NCI-H2081 treated with DMSO at 0.1 percent for 48 hours (cell line): ENCODE data around the gene PATJ.
"Not testable (repeated sequence)": the region's sequence is repeated elsewhere in the genome, so short reads cannot be mapped to it uniquely, and the experiment has no call there.

ENCODE experiments used
- DNase-seq: peaks from one replicate; lab custom pipeline; 2025; lab: John Stamatoyannopoulos, UW

Gene PATJ

DNA sequence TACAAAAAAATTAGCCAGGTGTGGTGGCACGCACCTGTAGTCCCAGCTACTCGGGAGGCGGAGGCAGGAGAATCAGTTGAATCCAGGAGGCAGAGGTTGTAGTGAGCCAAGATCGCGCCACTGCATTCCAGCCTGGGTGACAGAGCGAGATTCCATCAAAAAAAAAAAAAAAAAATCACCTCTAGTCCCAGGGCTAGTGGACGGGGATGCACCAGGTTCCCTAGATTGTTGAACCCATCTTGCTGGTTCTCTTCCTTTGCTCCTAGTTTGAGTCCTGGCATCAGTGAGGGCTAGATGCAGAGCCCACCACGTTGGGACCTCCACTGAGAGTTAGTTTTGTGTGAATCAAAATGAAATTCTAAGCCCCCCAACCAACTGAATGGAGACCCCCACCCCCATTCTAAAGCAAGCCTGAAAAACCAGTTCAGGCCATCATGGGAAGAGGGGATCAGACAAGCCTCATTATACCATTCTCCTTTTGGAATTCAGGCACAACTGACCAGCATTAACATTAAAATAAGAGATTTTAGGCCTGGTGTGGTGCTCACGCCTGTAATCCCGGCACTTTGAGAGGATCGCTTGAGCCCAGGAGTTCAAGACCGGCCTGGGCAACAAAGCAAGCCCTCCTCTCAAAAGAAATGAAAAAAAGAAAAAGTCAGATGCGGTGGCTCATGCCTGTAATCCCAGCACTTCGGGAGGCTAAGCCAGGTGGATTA lies 434.5 kb downstream of the PATJ start:
- no peak for DNase-seq

GRCh38 chr1:62177621-62178020 lies 435.3 kb downstream of the PATJ start:
- DNase-seq = no peak

DNA sequence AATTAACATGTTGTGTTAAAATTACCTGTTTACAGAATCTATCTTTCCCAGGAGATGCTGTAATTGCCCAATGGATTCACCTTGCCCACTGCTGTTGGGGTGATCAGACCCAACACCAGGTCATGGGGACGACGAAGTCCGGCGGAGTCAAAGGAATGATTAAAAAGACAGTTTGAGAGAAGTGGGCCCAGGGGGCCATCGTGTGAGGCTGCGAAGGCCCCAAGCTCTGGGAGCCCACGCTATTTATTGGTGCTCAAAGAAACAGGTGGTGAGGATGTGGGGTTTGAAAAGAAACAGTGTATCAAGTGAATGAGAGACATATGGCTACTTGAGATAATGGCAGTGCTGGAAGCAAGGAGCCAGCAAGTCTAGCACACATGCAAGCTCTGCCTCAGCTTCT lies 436.1 kb downstream of the PATJ start:
- no peak for DNase-seq

GRCh38 chr1:62180054-62180453 lies 437.8 kb downstream of the PATJ start:
- DNase-seq = not testable (repeated sequence)

DNA sequence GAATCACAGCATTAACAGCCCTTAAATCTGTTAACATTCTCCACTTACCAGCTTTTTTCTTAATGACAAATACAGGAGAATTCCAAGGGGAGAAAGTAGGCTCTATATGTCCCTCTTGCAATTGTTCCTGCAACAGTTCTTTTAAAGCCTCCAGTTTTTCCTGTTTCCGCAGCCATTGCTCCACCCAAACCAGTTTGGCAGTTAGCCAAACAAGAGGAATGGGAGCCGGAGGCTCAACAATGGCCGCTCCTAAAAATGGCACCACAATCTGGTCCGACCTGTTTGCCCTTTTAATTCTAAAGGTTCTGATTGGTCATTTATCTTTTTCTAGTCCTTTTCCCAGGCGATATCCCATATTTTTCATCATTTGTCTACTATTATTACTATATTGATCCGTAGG lies 438.4 kb downstream of the PATJ start:
- DNase-seq = no peak

GRCh38 chr1:62181532-62181931 lies 439.3 kb downstream of the PATJ start:
- no peak for DNase-seq

GRCh38 chr1:62182157-62182556 lies 439.9 kb downstream of the PATJ start:
- DNase-seq = not testable (repeated sequence)

DNA sequence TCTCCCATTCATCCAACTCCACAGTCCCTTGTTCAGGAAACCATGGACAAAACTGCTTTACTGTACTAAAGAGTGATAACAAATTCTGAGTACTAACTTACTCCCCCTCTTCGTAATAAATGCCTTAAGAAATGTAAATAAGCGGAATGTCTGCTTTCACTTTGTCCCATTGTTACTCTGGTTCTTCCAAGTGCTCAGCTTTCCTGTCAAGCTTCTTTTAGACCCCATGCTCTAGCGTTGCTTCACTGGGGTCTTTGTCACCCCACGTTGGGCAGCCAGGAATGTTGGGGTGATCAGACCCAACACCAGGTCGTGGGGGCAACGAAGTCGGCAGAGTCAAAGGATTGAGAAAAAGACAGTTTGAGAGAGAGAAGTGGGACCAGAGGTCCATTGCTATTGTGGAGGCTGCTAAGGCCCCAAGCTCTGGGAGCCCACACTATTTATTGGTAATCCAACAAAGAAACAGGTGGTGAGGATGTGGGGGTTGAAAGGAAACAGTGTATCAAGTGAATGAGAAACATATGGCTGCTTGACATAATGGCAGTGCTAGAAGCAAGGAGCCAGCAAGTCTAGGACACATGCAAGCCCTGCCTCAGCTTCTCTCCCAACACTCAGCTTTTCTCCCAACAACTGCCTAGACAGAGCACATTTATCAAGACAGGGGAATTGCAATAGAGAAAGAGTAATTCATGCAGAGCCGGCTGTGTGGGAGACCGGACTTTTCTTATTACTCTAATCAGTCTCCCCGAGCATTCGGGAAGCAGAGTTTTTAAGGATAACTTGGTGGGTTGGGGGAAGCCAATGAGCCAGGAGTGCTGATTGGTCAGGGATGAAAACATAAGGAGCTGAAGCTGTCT lies 441.1 kb downstream of the PATJ start:
- DNase-seq = not testable (repeated sequence)

- no peak for DNase-seq
These were observed 442.1 kb downstream of the PATJ start for GRCh38 chr1:62184336-62184735.

GRCh38 chr1:62185233-62185632 lies 443.0 kb downstream of the PATJ start:
- DNase-seq = not testable (repeated sequence)

- DNase-seq = no peak
These were observed 443.4 kb downstream of the PATJ start for GRCh38 chr1:62185677-62186076.

- DNase-seq = no peak
These were observed 445.3 kb downstream of the PATJ start for GRCh38 chr1:62187548-62187947.

- DNase-seq = no peak
These were observed 445.8 kb downstream of the PATJ start for GRCh38 chr1:62188111-62188510.

- no peak for DNase-seq
These were observed 452.6 kb downstream of the PATJ start, which contains the start of gene L1TD1 for GRCh38 chr1:62194651-62195544. Gene L1TD1 (plus strand): TSS chr1:62194849. CDS start chr1:62206629, 11,780 bp downstream.

GRCh38 chr1:62196086-62196690 lies 453.9 kb downstream of the PATJ start:
- DNase-seq = no peak

- DNase-seq = no peak
These were observed 455.9 kb downstream of the PATJ start for GRCh38 chr1:62198069-62198780.

GRCh38 chr1:62198781-62199125 lies 456.5 kb downstream of the PATJ start:
- no peak for DNase-seq

GRCh38 chr1:62207187-62207586 lies 464.9 kb downstream of the PATJ start:
- DNase-seq = no peak

DNA sequence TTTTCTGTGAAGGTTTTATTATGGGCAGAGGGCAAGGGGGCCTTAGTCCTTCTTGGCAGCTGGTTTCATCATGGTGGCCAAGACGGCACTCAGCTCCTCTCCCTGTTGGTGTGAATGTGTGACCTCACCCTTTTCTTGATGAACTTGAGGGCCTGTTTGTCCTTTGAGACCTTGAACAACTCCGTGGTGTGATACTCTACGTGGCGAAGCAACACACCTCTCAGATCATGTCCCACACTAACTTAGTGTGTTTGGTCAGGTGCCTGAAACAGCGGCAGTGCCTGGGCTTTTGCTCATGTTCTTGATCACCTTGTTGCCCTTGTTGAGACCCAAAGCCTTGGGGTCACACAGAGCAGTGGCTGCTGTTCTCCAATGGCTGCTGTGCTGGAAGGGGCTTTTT lies 465.8 kb downstream of the PATJ start:
- no peak for DNase-seq

- DNase-seq = no peak
These were observed 466.7 kb downstream of the PATJ start for GRCh38 chr1:62208970-62209369.

DNA sequence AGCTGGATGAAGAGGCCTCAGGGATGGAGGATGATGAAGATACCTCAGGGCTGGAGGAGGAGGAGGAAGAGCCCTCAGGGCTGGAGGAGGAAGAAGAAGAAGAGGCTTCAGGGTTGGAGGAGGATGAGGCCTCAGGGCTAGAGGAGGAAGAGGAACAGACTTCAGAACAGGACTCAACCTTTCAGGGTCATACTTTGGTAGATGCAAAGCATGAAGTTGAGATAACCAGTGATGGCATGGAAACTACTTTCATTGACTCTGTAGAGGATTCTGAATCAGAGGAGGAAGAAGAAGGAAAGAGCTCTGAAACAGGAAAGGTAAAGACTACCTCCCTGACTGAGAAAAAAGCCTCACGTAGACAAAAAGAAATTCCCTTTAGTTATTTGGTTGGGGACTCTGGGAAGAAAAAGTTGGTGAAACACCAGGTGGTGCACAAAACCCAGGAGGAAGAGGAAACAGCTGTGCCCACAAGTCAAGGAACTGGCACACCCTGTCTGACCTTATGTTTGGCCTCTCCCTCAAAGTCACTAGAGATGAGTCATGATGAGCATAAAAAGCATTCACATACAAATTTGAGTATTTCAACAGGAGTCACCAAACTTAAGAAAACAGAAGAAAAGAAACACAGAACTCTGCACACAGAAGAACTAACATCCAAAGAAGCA lies 467.8 kb downstream of the PATJ start:
- DNase-seq = no peak
